Fibroblast of lung (primary cell): ENCODE measurements around the gene SHISA4. TPM values are rescaled to one million over a fixed set of nuclear protein-coding genes. Genes with fewer than 3 reads are reported as not detected.

Experiments
- DNase-seq, 2 donors: peaks; one replicate each; pipeline versions ENCODE4 v3.0.0 to v3.0.0-alpha.2; 2010; ENCODE audit warnings: low read depth in 2 of 2
- H2AFZ ChIP-seq: 2 replicates; pipeline ENCODE4 v1.5.1; 2012; ENCODE audit warnings: low read length, control low read depth, inconsistent platforms
- H3K27ac ChIP-seq: 2 replicates; pipeline ENCODE4 v1.5.1; 2011; ENCODE audit warnings: low read length, control low read depth; ENCODE audit not compliant: insufficient read depth
- H3K27me3 ChIP-seq: 2 replicates; pipeline ENCODE4 v1.5.1; 2011; ENCODE audit warnings: mild to moderate bottlenecking, low read length; ENCODE audit not compliant: control insufficient read depth, insufficient read depth
- H3K36me3 ChIP-seq: 2 replicates; pipeline ENCODE4 v1.5.1; 2011; ENCODE audit warnings: low read length; ENCODE audit not compliant: control insufficient read depth, insufficient read depth
- H3K4me1 ChIP-seq: 2 replicates; pipeline ENCODE4 v1.5.1; 2011; ENCODE audit warnings: low read length; ENCODE audit not compliant: control insufficient read depth, insufficient read depth; ENCODE audit errors: extremely low read depth
- H3K4me2 ChIP-seq: 2 replicates; pipeline ENCODE4 v1.5.1; 2011; ENCODE audit warnings: low read length, control low read depth; ENCODE audit not compliant: insufficient read depth; ENCODE audit errors: extremely low read depth
- H3K4me3 ChIP-seq, 4 experiments: fragments of 200-600 bp in 1 of 4; sonication (generic) in 1 of 4; replicated peaks in 1 of 4; 2 replicates each; pipeline ENCODE4 v1.5.1; 2011 to 2016; ENCODE audit warnings: low read length in 4 of 4, low read depth in 3 of 4, mild to moderate bottlenecking in 3 of 4, control low read depth in 2 of 4, inconsistent platforms in 1 of 4, mixed read lengths in 1 of 4; ENCODE audit not compliant: insufficient read depth in 1 of 4; ENCODE audit errors: control extremely low read depth in 1 of 4
- H3K79me2 ChIP-seq: 2 replicates; pipeline ENCODE4 v1.5.1; 2012; ENCODE audit warnings: mild to moderate bottlenecking, low read length, inconsistent platforms; ENCODE audit not compliant: control insufficient read depth, insufficient read depth
- H3K9ac ChIP-seq: 2 replicates; pipeline ENCODE4 v1.5.1; 2011; ENCODE audit warnings: mild to moderate bottlenecking, low read length, control low read depth; ENCODE audit not compliant: insufficient read depth
- H3K9me3 ChIP-seq: 2 replicates; pipeline ENCODE4 v1.5.1; 2012; ENCODE audit warnings: low read depth, low read length; ENCODE audit not compliant: control insufficient read depth, insufficient read depth
- H4K20me1 ChIP-seq: 2 replicates; pipeline ENCODE4 v1.5.1; 2011; ENCODE audit warnings: low read length; ENCODE audit not compliant: control insufficient read depth, insufficient read depth; ENCODE audit errors: extremely low read depth
- EZH2 ChIP-seq: IDR thresholded peaks from 2 replicates; pipeline ENCODE4 v1.5.1; 2012; ENCODE audit warnings: low read length, control low read depth, mild to moderate bottlenecking; ENCODE audit errors: missing control alignments
- polyA plus RNA-seq, 2 donors: library from polyadenylated mRNA; depleted of rRNA in 1 of 2; stranded (reverse) in 1 of 2; unstranded in 1 of 2; fragments of >200 nt; gene quantifications; 2 replicates each; pipeline ENCODE4 v1.2.1, GENCODE V29; 2011 to 2012; ENCODE audit warnings: missing spikeins in 1 of 2
- total RNA-seq: library from RNA; depleted of rRNA; stranded (reverse); fragments of >200 nt; gene quantifications from 2 replicates; pipeline ENCODE4 v1.2.1, GENCODE V29; 2014
- TF ChIP-seq, protein P1 (sequence below), 2 donors: IDR thresholded peaks in 1 of 2; conservative IDR thresholded peaks in 1 of 2; 1 replicate in 1 of 2; 2 replicates in 1 of 2; pipeline ENCODE4 v1.5.1; 2011 to 2012; ENCODE audit warnings: low read length in 2 of 2, control low read depth in 1 of 2, inconsistent platforms in 1 of 2, low read depth in 1 of 2, mild to moderate bottlenecking in 1 of 2

SHISA4 gene
- total and polyA plus RNA-seq, 2 donors (not counting 1 experiment from before 2014, with no cell fraction given) = 19.0 to 27.1 TPM

DNA sequence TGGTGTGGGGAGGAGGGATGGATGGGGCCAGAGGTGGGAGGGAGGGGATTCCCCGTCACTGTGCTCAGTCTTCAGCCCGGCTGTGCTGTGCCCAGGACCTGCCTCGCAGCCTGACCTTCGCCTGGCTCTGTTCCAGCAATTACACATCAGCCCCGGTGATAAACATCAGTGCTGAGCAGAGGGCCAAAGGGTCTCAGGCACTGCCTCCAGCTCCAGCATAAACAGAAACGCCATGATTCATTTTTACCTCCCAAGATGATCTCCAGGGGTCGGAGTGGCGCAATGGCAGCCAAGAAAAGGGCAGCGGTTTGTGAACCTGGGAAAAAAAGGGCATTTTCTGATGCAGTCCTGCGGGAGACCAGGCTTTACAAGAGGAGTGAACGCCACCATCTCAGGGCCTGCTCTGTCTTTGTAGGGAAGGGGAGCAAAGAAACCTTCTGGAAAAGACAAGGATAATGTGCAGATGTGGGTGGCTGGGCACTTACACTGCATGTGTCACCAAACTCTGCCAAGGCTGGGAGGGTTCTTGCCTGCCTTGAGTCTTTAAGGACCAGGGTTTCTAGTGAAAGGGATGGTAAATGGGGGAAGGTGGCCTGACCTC lies 28.1 kb downstream of the SHISA4 start:
- H3K27ac ChIP-seq = peak overlapping the region; percentile 75
- peaks cover 26% of the 10 kb centered on the region for H3K4me1 ChIP-seq
- peak overlapping the region; percentile 51 for H3K4me2 ChIP-seq
- peaks cover 1% of the 10 kb centered on the region for H3K36me3 ChIP-seq
- peak overlapping the region in 1 of 4 experiments; percentile 27 for H3K4me3 ChIP-seq
- no peaks in the 10 kb centered on the region for H4K20me1 ChIP-seq
- no peak overlapping the region for H2AFZ ChIP-seq
- no peak overlapping the region for H3K9ac ChIP-seq
- DNase-seq = peak; percentile 85 to 97
- no peaks in the 10 kb centered on the region for H3K27me3 ChIP-seq
- no peaks in the 10 kb centered on the region for H3K79me2 ChIP-seq
- TF ChIP-seq EZH2 = no peak
- TF ChIP-seq, protein P1, sequence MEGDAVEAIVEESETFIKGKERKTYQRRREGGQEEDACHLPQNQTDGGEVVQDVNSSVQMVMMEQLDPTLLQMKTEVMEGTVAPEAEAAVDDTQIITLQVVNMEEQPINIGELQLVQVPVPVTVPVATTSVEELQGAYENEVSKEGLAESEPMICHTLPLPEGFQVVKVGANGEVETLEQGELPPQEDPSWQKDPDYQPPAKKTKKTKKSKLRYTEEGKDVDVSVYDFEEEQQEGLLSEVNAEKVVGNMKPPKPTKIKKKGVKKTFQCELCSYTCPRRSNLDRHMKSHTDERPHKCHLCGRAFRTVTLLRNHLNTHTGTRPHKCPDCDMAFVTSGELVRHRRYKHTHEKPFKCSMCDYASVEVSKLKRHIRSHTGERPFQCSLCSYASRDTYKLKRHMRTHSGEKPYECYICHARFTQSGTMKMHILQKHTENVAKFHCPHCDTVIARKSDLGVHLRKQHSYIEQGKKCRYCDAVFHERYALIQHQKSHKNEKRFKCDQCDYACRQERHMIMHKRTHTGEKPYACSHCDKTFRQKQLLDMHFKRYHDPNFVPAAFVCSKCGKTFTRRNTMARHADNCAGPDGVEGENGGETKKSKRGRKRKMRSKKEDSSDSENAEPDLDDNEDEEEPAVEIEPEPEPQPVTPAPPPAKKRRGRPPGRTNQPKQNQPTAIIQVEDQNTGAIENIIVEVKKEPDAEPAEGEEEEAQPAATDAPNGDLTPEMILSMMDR (conservative IDR thresholded peaks at IDR 0.05 in 1 of 2, IDR thresholded peaks at IDR 0.05 in 1 of 2; ENCODE audit: low read depth in 1 of 2, low read length in 2 of 2) = no peak
- no peaks in the 10 kb centered on the region for H3K9me3 ChIP-seq

DNA sequence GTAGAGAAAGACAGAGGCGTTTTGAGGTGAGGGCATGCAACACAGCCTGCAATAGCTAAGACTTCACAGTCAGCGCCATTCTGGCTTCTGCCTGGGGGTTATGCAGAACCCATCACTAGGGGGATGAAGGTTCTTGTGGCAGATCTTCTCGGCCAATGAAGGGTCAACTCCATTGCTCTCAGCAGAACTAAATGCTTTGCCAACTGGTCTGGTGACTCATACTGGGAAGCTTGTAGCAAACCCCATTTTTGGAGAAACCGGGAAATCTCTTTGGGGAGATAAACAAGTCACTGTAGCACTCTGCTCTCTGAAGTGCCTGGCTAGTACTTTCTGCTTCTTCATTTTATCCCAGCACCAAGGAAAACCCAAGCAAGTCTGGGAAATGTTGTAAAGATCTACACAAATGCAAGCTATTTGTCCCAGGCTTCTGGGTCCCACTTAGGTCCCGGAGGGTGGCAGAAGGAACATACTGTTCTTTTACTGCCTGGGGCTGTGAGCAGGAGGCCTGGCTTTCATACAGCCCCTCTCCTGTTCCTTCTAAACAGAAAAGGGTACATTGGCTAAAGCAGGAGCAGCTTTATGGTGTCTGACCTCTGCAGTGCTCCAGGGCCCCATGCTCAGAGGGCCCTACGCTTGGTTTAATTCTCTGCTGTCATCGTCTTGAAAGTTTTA lies 28.8 kb downstream of the SHISA4 start:
- H4K20me1 ChIP-seq = no peaks in the 10 kb centered on the region
- H2AFZ ChIP-seq = no peak overlapping the region
- H3K27ac ChIP-seq = peak overlapping the region; percentile 75
- H3K36me3 ChIP-seq = peaks cover 1% of the 10 kb centered on the region
- H3K4me3 ChIP-seq = peak overlapping the region in 1 of 4 experiments; percentile 27
- H3K9me3 ChIP-seq = no peaks in the 10 kb centered on the region
- DNase-seq = peak; percentile 93 to 97
- no peaks in the 10 kb centered on the region for H3K79me2 ChIP-seq
- H3K27me3 ChIP-seq = no peaks in the 10 kb centered on the region
- no peak for TF ChIP-seq EZH2
- TF ChIP-seq, protein P1 (conservative IDR thresholded peaks at IDR 0.05 in 1 of 2, IDR thresholded peaks at IDR 0.05 in 1 of 2; ENCODE audit: low read depth in 1 of 2, low read length in 2 of 2) = no peak
- peak overlapping the region; percentile 11 for H3K9ac ChIP-seq
- H3K4me1 ChIP-seq = peaks cover 26% of the 10 kb centered on the region
- H3K4me2 ChIP-seq = peak overlapping the region; percentile 62

DNA sequence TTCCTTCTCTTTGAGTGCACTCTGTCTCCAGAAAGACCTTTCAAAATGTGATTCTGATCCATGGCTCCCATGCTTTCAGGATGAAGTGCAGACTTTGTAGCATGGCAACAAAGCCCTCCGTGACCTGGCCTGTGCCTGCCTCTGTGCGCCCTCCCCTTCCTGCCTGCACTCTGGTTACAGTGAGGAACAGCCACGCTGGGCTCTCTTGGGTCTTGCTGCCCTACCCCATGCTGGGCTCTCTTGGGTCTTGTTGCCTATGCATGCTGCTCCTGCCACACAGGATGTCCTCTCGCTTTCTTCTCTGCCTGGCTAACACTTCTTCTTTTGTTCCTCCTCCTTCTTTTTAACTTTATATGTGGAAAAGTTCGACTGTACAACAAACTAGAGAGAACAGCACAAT lies 29.6 kb downstream of the SHISA4 start:
- no peak overlapping the region for H3K9ac ChIP-seq
- no peaks in the 10 kb centered on the region for H3K79me2 ChIP-seq
- peaks cover 24% of the 10 kb centered on the region for H3K4me1 ChIP-seq
- no peak for TF ChIP-seq EZH2
- TF ChIP-seq, protein P1 (conservative IDR thresholded peaks at IDR 0.05 in 1 of 2, IDR thresholded peaks at IDR 0.05 in 1 of 2; ENCODE audit: low read depth in 1 of 2, low read length in 2 of 2) = no peak
- H3K4me3 ChIP-seq = no peak overlapping the region
- DNase-seq = no peak
- peaks cover 1% of the 10 kb centered on the region for H3K36me3 ChIP-seq
- H4K20me1 ChIP-seq = no peaks in the 10 kb centered on the region
- H3K9me3 ChIP-seq = no peaks in the 10 kb centered on the region
- H3K4me2 ChIP-seq = no peak overlapping the region
- peak overlapping the region; percentile 75 for H3K27ac ChIP-seq
- H2AFZ ChIP-seq = no peak overlapping the region
- no peaks in the 10 kb centered on the region for H3K27me3 ChIP-seq
